Naive thymus-derived CD8-positive, alpha-beta T cell (primary cell): Measurements from ENCODE around the gene THRSP. TPM values are rescaled to one million over a fixed set of nuclear protein-coding genes. Genes with fewer than 3 reads are reported as not detected.
"Not testable (repeated sequence)": the region's sequence is repeated elsewhere in the genome, so short reads cannot be mapped to it uniquely, and the experiment has no call there.

Experiments
- ATAC-seq, 2 donors: fragments of 150-1000 bp; cut with Tn5 transposase in 1 of 2; sonication (Bioruptor Pico), chemical (Tn5 transposase) in 1 of 2; 1 replicate in 1 of 2; 2 replicates in 1 of 2; pipeline ENCODE4 v1.10.0; 2021; ENCODE audit warnings: mild to moderate bottlenecking in 2 of 2, moderate library complexity in 2 of 2
- POLR2A ChIA-PET: fragments of 350-600 bp; sonication (Branson Sonifier 250); formaldehyde crosslinking; loops from one replicate; lab custom pipeline; 2021; ENCODE audit warnings: antibody characterized with exemption; lab: Charles Lee
- DNase-seq, 10 donors: peaks; one replicate each; pipeline versions ENCODE4 v3.0.0 to v3.0.0-alpha.2; 2020 to 2022
- H3K27ac Mint-ChIP-seq, 10 donors: one replicate each; pipeline ENCODE4 v1.8.0; 2020 to 2022; ENCODE audit warnings: mild to moderate bottlenecking in 10 of 10, mixed read lengths in 10 of 10, moderate library complexity in 4 of 10, inconsistent platforms in 1 of 10
- H3K27me3 Mint-ChIP-seq, 5 donors: one replicate each; pipeline ENCODE4 v1.8.0; 2021 to 2022; ENCODE audit warnings: mixed read lengths in 5 of 5
- H3K36me3 Mint-ChIP-seq, 3 donors: one replicate each; pipeline ENCODE4 v1.8.0; 2020 to 2022; ENCODE audit warnings: mixed read lengths in 3 of 3, mild to moderate bottlenecking in 2 of 3, inconsistent platforms in 1 of 3
- H3K4me1 Mint-ChIP-seq, 4 donors: one replicate each; pipeline ENCODE4 v1.8.0; 2021 to 2022; ENCODE audit warnings: mixed read lengths in 4 of 4
- H3K4me3 Mint-ChIP-seq, 10 donors: one replicate each; pipeline ENCODE4 v1.8.0; 2020 to 2022; ENCODE audit warnings: mild to moderate bottlenecking in 10 of 10, mixed read lengths in 10 of 10, moderate library complexity in 6 of 10, inconsistent platforms in 1 of 10
- H3K9me3 Mint-ChIP-seq, 9 donors: one replicate each; pipeline ENCODE4 v1.8.0; 2020 to 2022; ENCODE audit warnings: mixed read lengths in 9 of 9, mild to moderate bottlenecking in 3 of 9, inconsistent platforms in 1 of 9, moderate library complexity in 1 of 9
- polyA plus RNA-seq, 3 donors: library from polyadenylated mRNA; unstranded; fragments of 300-500 nt; fragmentation: Illumina TruSeq; gene quantifications; one replicate each; pipeline ENCODE4 v1.2.3, GENCODE V29; 2021
- total RNA-seq, 8 experiments: library from RNA in 2 of 8; stranded (reverse) in 2 of 8; gene quantifications; one replicate each; pipeline ENCODE4 v1.2.3 and lab custom pipeline; 2021 to 2026

Gene THRSP
- total and polyA plus RNA-seq, 5 experiments from 2014 or later, result not detected

GRCh38 chr11:78084506-78084905 lies 20.8 kb downstream of the THRSP start:
- POLR2A ChIA-PET, H3K27ac Mint-ChIP-seq, H3K27me3 Mint-ChIP-seq, H3K36me3 Mint-ChIP-seq, H3K4me3 Mint-ChIP-seq, H3K9me3 Mint-ChIP-seq, DNase-seq, ATAC-seq: not testable (repeated sequence)
- H3K4me1 Mint-ChIP-seq, result peaks cover 10 to 29% (median 23%) of the 10 kb centered on the region in 4 donors

GRCh38 chr11:78085972-78086371 lies 22.3 kb downstream of the THRSP start:
- DNase-seq (no peak), ATAC-seq (no peak)
- H3K27me3 Mint-ChIP-seq, result no peaks in the 10 kb centered on the region
- H3K4me3 Mint-ChIP-seq, result no peak overlapping the region
- no peak overlapping the region for H3K27ac Mint-ChIP-seq
- H3K9me3 Mint-ChIP-seq, result no peaks in the 10 kb centered on the region
- POLR2A ChIA-PET, result no interaction called here
- peaks cover 9 to 16% (median 15%) of the 10 kb centered on the region in 4 donors for H3K4me1 Mint-ChIP-seq
- H3K36me3 Mint-ChIP-seq, result no peaks in the 10 kb centered on the region

- H3K4me1 Mint-ChIP-seq, H3K27me3 Mint-ChIP-seq, DNase-seq, H3K27ac Mint-ChIP-seq, H3K4me3 Mint-ChIP-seq, POLR2A ChIA-PET, ATAC-seq, H3K9me3 Mint-ChIP-seq, H3K36me3 Mint-ChIP-seq: not testable (repeated sequence)
Measured at GRCh38 chr11:78086521-78087074, 22.9 kb downstream of the THRSP start.

GRCh38 chr11:78094250-78094649 lies 30.6 kb downstream of the THRSP start:
- no peaks in the 10 kb centered on the region for H3K9me3 Mint-ChIP-seq
- no peak overlapping the region for H3K27ac Mint-ChIP-seq
- POLR2A ChIA-PET, result no interaction called here
- ATAC-seq (peak in 1 of 2 donors; percentile 74), DNase-seq (peak in 1 of 10 donors; percentile 16)
- H3K4me1 Mint-ChIP-seq, result peaks cover 0 to 8% (median 5%) of the 10 kb centered on the region in 4 donors
- H3K27me3 Mint-ChIP-seq, result no peaks in the 10 kb centered on the region
- H3K4me3 Mint-ChIP-seq, result no peak overlapping the region
- H3K36me3 Mint-ChIP-seq, result peaks cover 4 to 30% (median 16%) of the 10 kb centered on the region in 3 donors

- Mint-ChIP-seq H3K27me3 (no peaks in the 10 kb centered on the region), H3K4me3 (no peak overlapping the region), H3K4me1 (peaks cover 0 to 8% (median 5%) of the 10 kb centered on the region in 4 donors), H3K36me3 (peaks cover 11 to 57% (median 34%) of the 10 kb centered on the region in 3 donors), H3K9me3 (no peaks in the 10 kb centered on the region), H3K27ac (no peak overlapping the region)
- no peak for DNase-seq
- POLR2A ChIA-PET, result no interaction called here
- no peak for ATAC-seq
Measured at GRCh38 chr11:78097666-78098385, 34.2 kb downstream of the THRSP start.

GRCh38 chr11:78099666-78100065 lies 36.0 kb downstream of the THRSP start:
- H3K27me3 Mint-ChIP-seq, result no peaks in the 10 kb centered on the region
- no peak for DNase-seq
- no peak for ATAC-seq
- no peak overlapping the region for H3K27ac Mint-ChIP-seq
- no peak overlapping the region for H3K4me3 Mint-ChIP-seq
- POLR2A ChIA-PET, result no interaction called here
- H3K4me1 Mint-ChIP-seq, result peaks cover 0 to 3% (median under 1%) of the 10 kb centered on the region in 4 donors
- H3K36me3 Mint-ChIP-seq, result peaks cover 11 to 70% (median 32%) of the 10 kb centered on the region in 3 donors
- H3K9me3 Mint-ChIP-seq, result no peaks in the 10 kb centered on the region

- Mint-ChIP-seq H3K4me1 (no peaks in the 10 kb centered on the region), H3K4me3 (no peak overlapping the region), H3K27ac (peak overlapping the region in 1 of 10 donors; percentile 11), H3K27me3 (no peaks in the 10 kb centered on the region), H3K9me3 (no peaks in the 10 kb centered on the region), H3K36me3 (peaks cover 11 to 69% (median 32%) of the 10 kb centered on the region in 3 donors)
- POLR2A ChIA-PET, result no interaction called here
- no peak for DNase-seq
- no peak for ATAC-seq
Measured at GRCh38 chr11:78100261-78100660, 36.6 kb downstream of the THRSP start.

- Mint-ChIP-seq H3K36me3 (peaks cover 11 to 70% (median 32%) of the 10 kb centered on the region in 3 donors), H3K4me1 (no peaks in the 10 kb centered on the region), H3K9me3 (no peaks in the 10 kb centered on the region), H3K4me3 (no peak overlapping the region), H3K27ac (peak overlapping the region in 1 of 10 donors; percentile 52), H3K27me3 (no peaks in the 10 kb centered on the region)
- ATAC-seq (no peak), DNase-seq (no peak)
- POLR2A ChIA-PET, result no interaction called here
Measured at GRCh38 chr11:78100676-78101472, 37.2 kb downstream of the THRSP start.

GRCh38 chr11:78109081-78110015 lies 45.7 kb downstream of the THRSP start:
- Mint-ChIP-seq H3K9me3 (no peaks in the 10 kb centered on the region), H3K27me3 (no peaks in the 10 kb centered on the region), H3K4me1 (peaks cover 0 to 2% (median 0%) of the 10 kb centered on the region in 4 donors), H3K36me3 (peaks cover 5 to 78% (median 20%) of the 10 kb centered on the region in 3 donors), H3K27ac (peak overlapping the region in 2 of 10 donors; percentile 21), H3K4me3 (no peak overlapping the region)
- POLR2A ChIA-PET, result no interaction called here
- DNase-seq (no peak), ATAC-seq (no peak)

- peaks cover 0 to 2% (median 0%) of the 10 kb centered on the region in 4 donors for H3K4me1 Mint-ChIP-seq
- H3K9me3 Mint-ChIP-seq, result no peaks in the 10 kb centered on the region
- no peak overlapping the region for H3K4me3 Mint-ChIP-seq
- H3K36me3 Mint-ChIP-seq, result peaks cover 5 to 72% (median 20%) of the 10 kb centered on the region in 3 donors
- no peaks in the 10 kb centered on the region for H3K27me3 Mint-ChIP-seq
- POLR2A ChIA-PET, result no interaction called here
- H3K27ac Mint-ChIP-seq, result no peak overlapping the region
- DNase-seq, result no peak
- ATAC-seq, result no peak
Measured at GRCh38 chr11:78110351-78110750, 46.7 kb downstream of the THRSP start.

- H3K4me1 Mint-ChIP-seq, result peaks cover 0 to 2% (median 0%) of the 10 kb centered on the region in 4 donors
- H3K4me3 Mint-ChIP-seq, result no peak overlapping the region
- no peaks in the 10 kb centered on the region for H3K27me3 Mint-ChIP-seq
- DNase-seq, result no peak
- no peaks in the 10 kb centered on the region for H3K9me3 Mint-ChIP-seq
- peaks cover 5 to 69% (median 19%) of the 10 kb centered on the region in 3 donors for H3K36me3 Mint-ChIP-seq
- POLR2A ChIA-PET, result no interaction called here
- H3K27ac Mint-ChIP-seq, result no peak overlapping the region
- ATAC-seq, result no peak
Measured at GRCh38 chr11:78110830-78111229, 47.2 kb downstream of the THRSP start.

GRCh38 chr11:78111298-78111697 lies 47.6 kb downstream of the THRSP start:
- POLR2A ChIA-PET, result no interaction called here
- no peak overlapping the region for H3K4me3 Mint-ChIP-seq
- H3K4me1 Mint-ChIP-seq, result peaks cover 0 to 2% (median 0%) of the 10 kb centered on the region in 4 donors
- no peak for DNase-seq
- no peaks in the 10 kb centered on the region for H3K9me3 Mint-ChIP-seq
- ATAC-seq, result no peak
- H3K27ac Mint-ChIP-seq, result peak overlapping the region in 1 of 10 donors; percentile 11
- no peaks in the 10 kb centered on the region for H3K27me3 Mint-ChIP-seq
- peaks cover 5 to 68% (median 16%) of the 10 kb centered on the region in 3 donors for H3K36me3 Mint-ChIP-seq
